Measurements from ENCODE around the gene NT5DC4. TPM values are rescaled to one million over a fixed set of nuclear protein-coding genes. Genes with fewer than 3 reads are reported as not detected.

The NT5DC4 gene
- total RNA-seq, 3 donors from 2014 or later: not detected

DNA sequence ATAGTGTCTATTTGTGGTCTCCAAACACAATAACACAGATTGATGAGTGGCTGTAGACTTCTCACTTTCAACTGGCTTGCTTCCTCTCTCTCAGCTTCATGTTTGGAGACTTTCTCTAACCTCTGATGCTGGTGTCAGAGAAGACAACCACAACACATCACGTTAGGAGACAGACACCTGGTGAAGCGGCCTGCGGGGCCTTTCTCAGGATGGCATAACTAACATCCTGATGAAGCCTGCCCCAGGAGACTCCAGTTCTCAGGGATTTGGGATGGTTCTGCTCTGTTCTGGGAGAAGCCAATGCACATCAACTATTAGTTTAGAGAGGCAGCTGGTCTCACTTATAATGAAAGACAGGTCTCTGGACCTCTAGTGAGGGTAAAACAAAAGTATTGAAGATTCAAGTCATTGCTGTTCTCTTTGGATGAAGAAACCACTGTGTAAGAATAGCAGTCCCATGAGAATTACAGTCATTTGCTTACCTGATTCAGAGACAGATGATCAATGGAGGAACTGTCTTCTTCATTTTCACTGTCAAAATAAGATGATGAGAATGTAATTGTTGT lies 61.5 kb downstream of the NT5DC4 start:
- TF ChIP-seq, protein P1, sequence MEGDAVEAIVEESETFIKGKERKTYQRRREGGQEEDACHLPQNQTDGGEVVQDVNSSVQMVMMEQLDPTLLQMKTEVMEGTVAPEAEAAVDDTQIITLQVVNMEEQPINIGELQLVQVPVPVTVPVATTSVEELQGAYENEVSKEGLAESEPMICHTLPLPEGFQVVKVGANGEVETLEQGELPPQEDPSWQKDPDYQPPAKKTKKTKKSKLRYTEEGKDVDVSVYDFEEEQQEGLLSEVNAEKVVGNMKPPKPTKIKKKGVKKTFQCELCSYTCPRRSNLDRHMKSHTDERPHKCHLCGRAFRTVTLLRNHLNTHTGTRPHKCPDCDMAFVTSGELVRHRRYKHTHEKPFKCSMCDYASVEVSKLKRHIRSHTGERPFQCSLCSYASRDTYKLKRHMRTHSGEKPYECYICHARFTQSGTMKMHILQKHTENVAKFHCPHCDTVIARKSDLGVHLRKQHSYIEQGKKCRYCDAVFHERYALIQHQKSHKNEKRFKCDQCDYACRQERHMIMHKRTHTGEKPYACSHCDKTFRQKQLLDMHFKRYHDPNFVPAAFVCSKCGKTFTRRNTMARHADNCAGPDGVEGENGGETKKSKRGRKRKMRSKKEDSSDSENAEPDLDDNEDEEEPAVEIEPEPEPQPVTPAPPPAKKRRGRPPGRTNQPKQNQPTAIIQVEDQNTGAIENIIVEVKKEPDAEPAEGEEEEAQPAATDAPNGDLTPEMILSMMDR (IDR thresholded peaks at IDR 0.05): no peak
- no peaks in the 10 kb centered on the region for H3K36me3 ChIP-seq (ENCODE audit: low read depth)
- no peak for DNase-seq
- no peaks in the 10 kb centered on the region for H3K4me1 ChIP-seq (ENCODE audit: low read depth)
- intact Hi-C loops (cut with DNase I, micrococcal nuclease): no loop called here
- ATAC-seq: no peak
- H3K9me3 ChIP-seq: no peaks in the 10 kb centered on the region
- no peak overlapping the region for H3K4me3 ChIP-seq

DNA sequence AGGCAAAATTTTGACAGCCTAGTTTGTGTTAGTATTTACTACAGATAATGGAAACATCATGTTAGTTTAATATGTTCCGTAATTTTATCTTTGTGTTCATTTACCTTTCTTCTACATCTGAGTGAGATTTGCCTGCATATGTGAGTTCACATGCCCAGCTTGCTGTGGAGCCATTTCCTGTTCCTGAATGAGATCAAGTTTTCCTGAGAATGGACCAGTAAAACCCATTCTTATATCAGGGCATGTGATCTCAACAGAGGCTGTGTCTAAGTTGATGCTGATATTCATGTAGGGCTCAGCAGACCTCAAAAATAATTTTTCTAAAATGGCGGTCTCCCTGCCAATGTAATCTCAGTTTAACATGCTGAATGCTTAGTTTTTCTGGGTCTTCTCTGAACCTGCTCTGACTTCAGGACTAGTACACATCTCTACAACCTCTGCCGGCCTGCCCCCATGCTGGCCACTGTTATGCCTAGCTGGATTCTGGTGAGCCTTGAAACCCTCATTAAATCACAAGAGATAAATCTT lies 62.4 kb downstream of the NT5DC4 start:
- DNase-seq: no peak
- Histone ChIP-seq H3K4me1 (ENCODE audit: low read depth) (no peaks in the 10 kb centered on the region), H3K9me3 (no peaks in the 10 kb centered on the region), H3K4me3 (no peak overlapping the region), H3K36me3 (ENCODE audit: low read depth) (no peaks in the 10 kb centered on the region)
- TF ChIP-seq, protein P1 (IDR thresholded peaks at IDR 0.05): no peak
- intact Hi-C loops (cut with DNase I, micrococcal nuclease): no loop called here
- no peak for ATAC-seq

DNA sequence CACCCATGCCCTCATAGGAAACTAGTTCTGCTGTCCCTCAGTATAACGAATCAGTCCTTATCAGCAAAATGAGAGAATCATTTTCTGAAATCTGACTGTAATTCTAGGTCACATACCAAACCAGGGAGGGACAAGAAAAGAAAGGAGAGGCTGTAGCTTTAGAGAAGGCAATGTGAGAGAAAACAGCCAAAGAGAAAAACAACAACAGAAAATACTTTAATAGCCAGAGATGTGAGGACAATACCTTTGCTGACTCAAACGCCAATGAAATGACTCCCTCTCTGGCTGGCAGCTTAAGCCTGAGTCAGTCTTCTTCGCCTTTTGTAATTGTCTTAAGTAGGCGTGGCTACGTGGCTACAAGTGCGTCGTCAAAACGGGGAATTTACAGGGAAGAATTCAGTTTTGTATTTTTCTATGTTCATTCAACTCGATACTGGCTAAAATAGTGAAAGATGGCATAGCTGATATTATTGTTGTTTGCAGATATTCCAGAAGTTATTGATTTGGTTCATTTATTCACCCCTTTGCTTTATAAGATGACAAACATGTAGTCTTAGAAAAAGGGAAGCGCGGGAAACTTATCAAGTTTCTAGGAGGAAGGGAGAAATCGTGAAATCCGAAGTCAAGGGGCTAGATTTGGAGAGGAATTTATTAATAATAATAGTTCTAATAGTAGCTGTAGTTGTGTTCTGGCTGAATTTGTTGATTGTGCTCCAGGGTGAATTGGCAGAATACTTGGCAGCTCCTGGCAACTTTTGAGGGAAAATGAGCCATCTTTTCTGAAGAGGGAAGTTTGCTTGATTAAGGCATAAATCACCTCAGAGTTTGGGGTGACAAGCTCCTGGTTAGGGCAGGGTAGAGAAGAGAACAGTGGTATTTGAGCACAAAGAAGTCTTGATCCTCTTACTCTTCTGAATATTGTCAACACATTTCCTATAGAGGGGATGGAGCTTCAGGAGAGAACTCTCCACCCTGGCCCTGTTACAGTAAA lies 63.7 kb downstream of the NT5DC4 start, which contains the start of gene IL1A:
TSS of gene IL1A (minus strand) at position 295 of the 991 bp plus-strand sequence. CDS start 723 bp downstream, outside the sequence.
- no peaks in the 10 kb centered on the region for H3K9me3 ChIP-seq
- peak; percentile 87 for ATAC-seq
- H3K4me3 ChIP-seq: no peak within 1 kb of the TSS
- TF ChIP-seq, protein P1 (IDR thresholded peaks at IDR 0.05): no peak
- H3K4me1 ChIP-seq (ENCODE audit: low read depth): no peaks in the 10 kb centered on the region
- H3K36me3 ChIP-seq (ENCODE audit: low read depth): no peaks in the 10 kb centered on the region
- peak in 1 of 3 donors; percentile 17 for DNase-seq
- intact Hi-C loops (cut with DNase I, micrococcal nuclease): no loop called here

DNA sequence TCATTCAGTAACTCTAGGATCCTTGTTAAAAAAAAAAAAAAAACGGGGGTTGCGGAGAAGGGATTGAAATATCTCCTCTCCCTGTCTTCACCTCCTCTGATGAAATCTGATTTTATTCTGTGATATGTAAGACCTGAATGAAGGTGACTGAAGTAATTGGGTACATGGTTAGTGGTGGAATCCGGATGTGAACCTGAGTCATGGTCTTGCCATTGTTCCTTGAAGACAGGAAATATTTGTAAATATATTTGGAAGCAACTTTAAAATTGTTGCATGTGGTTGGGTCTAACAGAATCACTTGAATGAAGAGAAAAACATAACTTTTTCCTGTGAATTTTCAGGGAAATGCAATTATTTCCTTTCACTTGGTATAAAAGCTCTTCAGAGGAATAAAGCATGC lies 66.5 kb downstream of the NT5DC4 start:
- H3K4me3 ChIP-seq: no peak overlapping the region
- ATAC-seq (no peak), DNase-seq (no peak)
- no peaks in the 10 kb centered on the region for H3K9me3 ChIP-seq
- H3K4me1 ChIP-seq (ENCODE audit: low read depth): no peaks in the 10 kb centered on the region
- TF ChIP-seq, protein P1 (IDR thresholded peaks at IDR 0.05): no peak
- intact Hi-C loops (cut with DNase I, micrococcal nuclease): no loop called here
- H3K36me3 ChIP-seq (ENCODE audit: low read depth): no peaks in the 10 kb centered on the region

DNA sequence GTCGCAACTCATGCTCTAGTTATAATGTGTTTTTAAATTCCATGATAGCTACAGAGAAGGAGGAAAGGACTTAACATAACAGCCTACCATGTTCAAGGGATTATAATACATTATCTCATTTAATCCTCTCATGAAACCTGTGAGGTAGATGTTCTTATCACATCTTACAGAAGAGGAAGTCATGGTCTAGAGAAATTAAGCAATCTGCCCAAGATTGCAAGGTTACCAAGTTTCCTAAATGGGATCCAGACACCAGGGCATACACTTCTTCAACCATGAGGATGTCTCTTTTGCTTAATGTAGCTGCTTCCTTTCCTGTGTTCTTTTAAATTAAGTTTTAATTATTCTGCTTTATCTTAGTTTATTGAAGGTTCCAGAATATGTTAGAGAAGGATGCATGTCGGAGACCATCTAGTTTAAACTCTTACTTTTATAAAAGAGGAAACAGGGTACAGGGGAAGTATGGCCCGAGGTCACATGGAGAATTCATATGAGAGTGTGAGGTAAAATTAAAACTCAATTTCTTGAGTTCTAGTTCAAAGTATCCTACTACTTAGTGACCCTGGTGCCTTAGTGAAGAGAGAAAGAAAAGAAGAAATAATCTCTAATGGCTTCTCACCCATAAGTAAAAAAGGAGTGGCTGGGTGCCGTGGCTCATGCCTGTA lies 67.0 kb downstream of the NT5DC4 start:
- DNase-seq: no peak
- Histone ChIP-seq H3K4me3 (no peak overlapping the region), H3K4me1 (ENCODE audit: low read depth) (no peaks in the 10 kb centered on the region), H3K36me3 (ENCODE audit: low read depth) (no peaks in the 10 kb centered on the region), H3K9me3 (no peaks in the 10 kb centered on the region)
- no peak for ATAC-seq
- intact Hi-C loops (cut with DNase I, micrococcal nuclease): no loop called here
- TF ChIP-seq, protein P1 (IDR thresholded peaks at IDR 0.05): no peak
